NCI-H1417 (cell line): ENCODE data around the gene ARID5A.

Source experiments
- DNase-seq, 3 experiments: peaks; one replicate each; lab custom pipeline; 2025; lab: John Stamatoyannopoulos, UW

ARID5A gene

GRCh38 chr2:96601382-96602292 is 65.1 kb downstream of the ARID5A start:
- DNase-seq: no peak
